GM21529 (cell line): ENCODE measurements around the gene TMEM221.

Experiments
- ATAC-seq: cut with Tn5 transposase; IDR thresholded peaks from one replicate; pipeline ENCODE4 v1.9.1; 2021; ENCODE audit not compliant: unreplicated experiment

The TMEM221 gene

DNA sequence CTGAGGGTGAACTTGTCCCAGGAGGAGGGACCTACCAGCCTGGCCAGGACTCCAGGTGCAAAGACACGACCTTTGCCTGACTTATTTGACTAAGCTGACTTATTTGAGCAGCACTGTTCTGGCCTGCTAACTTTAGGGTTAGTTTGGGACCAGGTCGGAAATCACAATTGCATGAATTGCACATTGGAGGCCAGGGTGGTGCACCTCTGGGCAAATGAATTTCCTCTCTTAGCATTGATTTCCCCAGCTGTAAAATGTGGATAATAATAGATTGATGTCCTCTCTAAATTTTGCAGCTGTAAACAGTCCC lies 41.6 kb downstream of the TMEM221 start:
- ATAC-seq: no peak

DNA sequence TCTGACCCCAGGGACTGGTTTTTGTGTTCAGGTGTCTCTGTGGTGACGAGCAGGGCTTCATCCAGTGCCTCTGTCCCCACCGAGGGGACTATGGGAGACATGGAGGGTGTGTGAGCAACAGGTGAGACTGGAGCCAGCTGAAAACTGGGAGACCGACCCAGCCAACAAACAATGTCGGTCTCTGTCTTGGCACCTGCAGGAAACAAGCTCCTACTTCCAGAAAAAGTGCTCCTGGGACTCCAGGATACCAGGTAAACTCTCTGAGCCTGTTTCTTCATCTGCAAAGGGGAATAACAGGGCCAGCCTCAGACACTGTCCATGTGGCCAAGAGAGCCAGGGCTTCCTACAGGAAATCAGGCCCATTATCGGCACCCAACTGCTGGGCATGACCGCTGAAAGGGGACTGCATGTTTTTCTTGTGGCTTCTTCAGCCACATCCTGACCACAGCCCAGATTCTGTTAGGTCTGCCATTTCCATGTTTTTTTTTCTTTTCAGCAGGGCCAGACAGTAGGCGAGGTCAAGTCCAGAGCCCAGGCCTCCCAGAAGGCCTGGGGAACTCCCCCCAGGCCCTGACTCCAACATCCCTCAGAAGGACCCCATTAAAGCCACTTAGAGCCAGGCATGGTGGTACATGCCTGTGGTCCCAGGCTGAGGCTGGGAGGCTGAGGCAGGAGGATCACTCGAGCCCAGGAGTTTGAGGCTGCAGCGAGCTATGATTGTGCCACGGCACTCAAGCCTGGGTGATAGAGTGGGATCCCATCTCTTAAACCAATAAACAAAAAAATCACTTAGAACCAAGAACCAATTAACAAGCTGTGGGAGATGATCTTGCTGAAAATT lies 42.2 kb downstream of the TMEM221 start:
- ATAC-seq: peak; percentile 24

DNA sequence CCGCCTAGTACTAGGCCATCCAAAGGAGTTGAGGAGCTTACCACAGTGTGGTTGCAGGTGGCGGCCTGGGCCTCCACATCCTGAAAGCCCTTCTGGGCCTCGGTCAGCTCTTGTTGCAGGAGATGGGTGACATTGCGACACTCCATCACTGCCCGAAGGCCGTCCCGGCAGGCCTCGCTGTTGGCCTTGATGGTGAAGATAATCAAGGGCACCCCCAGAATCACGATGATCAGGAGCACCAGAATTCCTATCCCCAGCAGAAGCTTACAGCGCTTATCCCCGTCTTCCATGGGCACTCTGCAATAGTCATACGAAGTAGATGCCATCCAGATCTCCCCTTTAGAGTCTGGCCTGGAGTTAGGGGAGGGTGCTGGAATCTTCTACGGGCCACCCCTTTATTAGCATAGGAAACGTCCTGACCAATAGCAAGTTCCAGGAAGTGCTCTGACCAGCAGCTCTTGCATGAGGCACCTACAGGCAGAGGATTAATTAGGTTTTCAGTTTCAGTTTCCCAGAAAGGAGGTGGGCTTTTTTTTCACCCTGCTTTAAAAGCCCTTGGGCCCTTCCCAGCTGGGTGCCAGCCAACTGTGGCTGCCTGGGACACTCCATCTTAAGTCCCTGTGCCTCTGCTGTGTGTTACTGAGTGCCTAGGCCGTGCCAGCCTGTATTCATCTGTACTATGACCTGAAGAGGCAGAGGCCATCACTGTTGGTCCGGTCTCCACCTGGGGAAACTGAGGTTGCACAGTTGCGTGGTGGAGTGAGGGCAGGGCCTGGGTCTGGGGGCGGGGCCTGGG lies 43.0 kb downstream of the TMEM221 start, which contains the start of gene BST2:
BST2 (minus strand) TSS at position 381 of the 796 bp plus-strand sequence; CDS start at position 326, 55 bp downstream.
- peak; percentile 74 for ATAC-seq

DNA sequence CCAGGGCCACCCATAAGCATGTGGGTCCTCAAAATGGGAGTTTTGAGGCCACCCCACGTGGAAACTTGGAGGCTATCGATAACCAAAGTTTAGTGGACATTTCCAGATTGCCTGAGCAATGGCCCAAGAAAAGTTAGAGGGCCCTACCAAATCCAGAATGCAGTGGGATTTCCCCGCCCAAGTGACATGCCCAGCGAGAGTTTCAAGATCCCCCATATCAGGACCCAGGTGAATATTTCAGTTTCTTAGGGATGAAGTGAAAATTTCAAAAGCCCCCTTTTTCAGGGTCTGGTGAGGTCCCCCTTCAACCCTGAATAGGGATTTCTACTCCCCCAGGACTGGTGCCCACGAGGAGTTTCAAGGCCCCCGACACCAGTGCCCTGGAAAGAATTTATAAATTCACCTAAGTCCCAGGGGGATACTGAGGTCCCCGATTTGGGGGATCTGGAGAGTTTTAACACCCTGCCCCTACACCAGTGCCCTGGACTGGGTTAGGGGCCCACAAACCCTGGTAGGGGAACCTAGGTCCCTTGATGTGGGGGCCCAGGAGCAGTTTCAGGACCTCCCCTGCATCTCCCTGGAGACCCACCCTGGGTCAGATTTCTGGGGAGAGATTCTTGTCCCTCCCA lies 43.7 kb downstream of the TMEM221 start:
- ATAC-seq: no peak

DNA sequence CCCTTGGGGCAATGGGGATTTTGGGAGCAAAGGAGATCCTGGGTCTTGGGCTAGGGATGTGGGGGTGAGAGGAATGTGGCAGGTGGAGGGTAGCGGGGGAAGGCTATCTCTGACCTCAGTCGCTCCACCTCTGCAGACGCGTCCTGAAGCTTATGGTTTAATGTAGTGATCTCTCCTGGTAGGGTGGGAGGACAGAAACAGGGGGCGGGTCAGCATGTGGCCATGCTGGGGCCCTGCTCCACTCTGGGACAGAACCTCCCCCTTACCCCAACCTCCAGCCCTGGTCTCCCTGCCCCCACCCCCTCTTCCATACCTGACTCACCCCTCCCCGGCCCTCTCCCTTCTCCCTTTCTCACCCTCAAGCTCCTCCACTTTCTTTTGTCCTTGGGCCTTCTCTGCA lies 44.5 kb downstream of the TMEM221 start:
- no peak for ATAC-seq

DNA sequence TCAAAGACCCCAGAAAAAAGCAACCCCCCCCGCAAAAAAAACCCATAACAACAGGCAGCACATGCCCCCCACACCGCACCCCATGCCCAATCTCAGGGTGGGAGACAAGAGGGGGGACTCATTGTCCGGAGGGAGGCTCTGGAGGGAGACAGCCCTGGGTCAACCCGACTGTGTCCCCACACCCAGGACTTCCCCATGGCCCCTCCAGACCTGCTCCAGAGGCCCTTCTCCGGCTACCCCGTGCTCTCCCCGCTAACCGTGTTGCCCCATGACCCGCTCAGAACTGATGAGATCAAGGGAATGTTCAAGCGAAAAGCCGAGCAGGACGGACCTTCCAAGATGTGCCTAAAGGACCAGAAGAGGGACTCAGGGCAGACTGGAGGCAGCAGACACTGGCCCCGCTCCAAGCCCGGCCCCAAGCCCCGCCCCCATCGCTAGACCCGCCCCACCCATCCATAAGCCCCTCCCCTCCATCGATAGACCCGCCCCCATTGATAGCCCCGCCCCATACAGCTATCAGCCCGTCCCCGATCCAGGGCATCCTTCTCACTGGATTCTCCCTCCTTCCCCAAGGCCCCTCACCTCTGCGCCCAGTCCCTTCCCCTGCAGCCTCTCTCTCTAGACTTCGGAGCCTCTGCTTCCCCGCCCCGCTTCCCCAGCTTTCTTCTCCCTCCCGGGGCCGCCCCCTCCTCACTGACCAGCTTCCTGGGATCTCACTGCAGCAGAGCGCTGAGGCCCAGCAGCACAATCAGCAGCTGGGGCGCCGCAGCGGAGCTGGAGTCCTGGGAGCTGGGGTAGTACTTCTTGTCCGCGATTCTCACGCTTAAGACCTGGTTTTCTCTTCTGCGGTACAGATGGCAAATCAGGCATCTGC lies 45.2 kb downstream of the TMEM221 start:
- no peak for ATAC-seq

DNA sequence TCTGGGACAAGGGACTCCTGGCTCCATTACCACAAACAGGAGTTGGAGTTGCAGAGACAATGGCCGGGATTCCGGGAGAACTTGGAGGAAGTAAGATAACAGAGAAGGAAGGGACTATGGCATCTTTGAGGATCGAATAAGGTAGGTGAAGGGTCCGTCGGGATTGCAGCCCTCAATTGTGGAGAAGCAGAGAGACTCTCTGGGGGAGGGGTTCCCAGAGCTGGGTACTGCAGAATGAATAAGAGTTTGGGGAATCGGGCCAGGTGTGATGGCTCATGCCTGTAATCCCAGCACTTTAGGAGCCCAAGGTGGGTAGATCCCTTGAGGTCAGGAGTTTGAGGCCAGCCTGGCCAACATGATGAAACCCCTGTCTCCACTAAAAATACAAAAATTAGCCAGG lies 46.8 kb downstream of the TMEM221 start:
- no peak for ATAC-seq

DNA sequence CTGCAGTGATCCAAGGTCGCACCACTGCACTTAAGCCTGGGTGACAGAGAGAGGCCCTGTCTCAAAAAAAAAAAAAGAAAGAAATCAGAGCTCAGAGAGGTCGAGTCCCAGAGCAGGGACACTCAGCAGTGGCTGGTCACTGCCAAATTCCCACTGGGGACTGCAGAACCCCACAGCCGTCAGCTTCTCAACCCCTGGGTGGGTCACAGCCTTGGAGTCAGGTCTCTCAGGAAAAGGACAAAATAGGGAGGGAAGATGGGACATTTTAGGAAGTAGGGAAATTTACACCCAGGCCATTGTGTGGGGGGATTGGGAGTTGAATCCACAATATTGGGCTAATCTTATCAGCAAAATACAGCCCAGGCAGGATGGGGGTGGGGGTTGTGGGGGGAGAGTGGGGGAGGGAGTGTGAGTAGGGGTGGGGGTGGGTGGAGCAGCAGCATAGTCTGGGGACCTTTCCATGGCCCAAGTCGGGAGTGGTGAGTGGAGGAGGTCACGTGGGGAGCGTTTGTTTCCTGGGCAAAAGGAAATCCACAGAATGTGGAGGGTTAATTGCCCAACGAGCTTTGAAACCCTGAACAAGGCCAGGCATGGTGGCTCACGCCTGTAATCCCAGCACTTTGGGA lies 49.5 kb downstream of the TMEM221 start:
- no peak for ATAC-seq

DNA sequence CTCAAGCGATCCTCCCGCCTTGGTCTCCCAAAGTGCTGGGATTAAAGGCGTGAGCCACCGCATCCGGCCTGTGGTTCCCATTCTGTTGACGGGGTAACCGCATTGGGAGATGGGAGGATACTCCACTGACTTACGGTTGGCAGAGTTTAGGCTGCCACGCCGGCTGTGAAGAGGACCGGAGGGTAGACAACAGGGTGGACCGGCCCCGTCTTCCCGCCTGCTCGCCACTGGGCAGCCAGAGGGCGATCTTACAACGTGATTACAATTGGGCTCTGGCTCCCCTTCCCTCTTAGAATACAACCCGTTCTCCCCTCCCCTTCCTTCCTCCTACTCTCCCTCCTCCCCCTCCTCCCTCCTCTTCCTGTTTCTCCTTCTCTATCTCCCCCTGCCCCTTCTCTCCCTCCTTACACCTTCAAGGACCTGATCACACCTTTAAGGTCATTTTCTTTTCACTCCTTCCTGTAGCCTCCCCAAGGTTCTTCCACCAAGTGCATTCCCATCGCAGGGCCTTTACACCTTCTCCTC lies 53.5 kb downstream of the TMEM221 start:
- ATAC-seq: no peak

DNA sequence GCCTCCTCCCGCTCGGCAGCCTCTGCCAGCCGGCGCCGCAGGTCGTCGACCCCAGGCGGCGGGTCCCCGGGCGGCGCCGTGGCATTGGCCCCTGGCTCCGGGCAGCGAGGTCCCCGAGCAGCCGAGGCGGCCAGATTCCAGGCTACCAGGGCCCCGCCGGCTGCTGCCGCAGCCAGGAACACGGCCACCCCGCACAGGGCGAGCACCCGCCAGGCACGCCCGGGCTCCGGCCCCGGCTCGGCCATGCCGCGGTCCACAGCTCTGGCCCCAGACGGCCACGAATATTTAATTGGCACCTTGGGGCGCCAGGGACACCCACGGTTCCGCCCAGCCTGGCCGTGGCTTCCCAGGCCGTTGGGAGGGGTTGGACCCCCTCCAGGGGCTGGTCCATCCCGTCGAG lies 54.6 kb downstream of the TMEM221 start, which contains the start of gene CCDC194:
CCDC194 (minus strand) TSS at position 283 of the 400 bp plus-strand sequence; CDS start at position 245, 38 bp downstream.
- no peak for ATAC-seq

DNA sequence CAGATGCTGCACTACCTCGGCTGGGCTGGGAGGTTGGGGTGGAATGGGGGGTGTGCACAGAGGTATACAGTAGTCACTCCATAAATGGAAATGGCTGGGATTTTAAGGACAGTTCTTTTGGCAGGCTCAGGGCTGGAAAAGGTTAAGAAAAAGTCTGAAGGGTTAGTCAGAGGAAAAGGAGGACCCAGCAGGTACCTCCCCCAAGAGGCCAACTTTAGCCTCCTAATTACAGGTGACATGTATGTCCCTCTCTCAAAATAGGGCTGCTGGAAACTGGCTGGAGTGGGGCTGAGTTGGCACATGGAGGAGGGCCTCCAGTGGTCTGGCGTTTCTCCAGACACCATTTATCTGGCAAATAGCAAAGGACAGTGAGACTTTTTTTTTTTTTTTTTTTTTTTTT lies 55.5 kb downstream of the TMEM221 start:
- ATAC-seq: no peak

DNA sequence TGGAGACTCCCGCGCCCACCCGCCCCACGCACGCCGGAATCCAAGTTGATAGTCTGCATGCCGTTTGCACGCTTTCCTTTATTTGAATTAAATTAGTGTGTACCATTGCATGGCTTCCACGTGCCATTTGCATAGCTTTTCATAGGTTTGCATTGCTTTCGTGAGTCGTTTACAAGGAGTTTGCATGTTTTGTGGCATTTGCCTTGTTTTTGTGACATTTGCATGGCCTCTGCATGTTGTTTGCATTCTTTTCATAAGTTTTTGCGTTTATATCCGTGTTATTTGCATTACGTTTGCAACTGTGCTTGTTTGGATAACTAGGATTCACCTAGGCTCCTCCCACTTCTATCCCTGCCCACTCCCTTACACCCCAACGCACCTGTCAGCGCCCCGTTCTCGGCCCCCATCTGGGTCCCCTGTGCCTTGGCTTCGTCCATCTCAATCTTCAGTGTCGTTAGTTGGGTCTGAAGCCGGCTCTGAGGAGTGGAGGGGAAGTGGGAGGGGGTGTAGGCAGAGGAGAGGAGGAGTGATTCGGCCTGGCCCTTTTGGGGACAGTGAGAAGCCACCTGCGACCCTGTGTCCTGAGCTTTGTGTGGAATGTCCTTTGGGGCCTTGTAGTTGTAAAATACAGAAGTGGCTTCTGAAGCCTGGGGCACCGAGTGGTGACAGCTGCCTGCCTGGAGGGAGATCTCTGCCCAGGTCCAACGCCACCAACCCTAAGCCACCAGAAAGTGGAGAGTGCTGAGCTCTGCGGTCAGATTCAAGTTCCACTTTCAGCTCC lies 56.9 kb downstream of the TMEM221 start:
- no peak for ATAC-seq

DNA sequence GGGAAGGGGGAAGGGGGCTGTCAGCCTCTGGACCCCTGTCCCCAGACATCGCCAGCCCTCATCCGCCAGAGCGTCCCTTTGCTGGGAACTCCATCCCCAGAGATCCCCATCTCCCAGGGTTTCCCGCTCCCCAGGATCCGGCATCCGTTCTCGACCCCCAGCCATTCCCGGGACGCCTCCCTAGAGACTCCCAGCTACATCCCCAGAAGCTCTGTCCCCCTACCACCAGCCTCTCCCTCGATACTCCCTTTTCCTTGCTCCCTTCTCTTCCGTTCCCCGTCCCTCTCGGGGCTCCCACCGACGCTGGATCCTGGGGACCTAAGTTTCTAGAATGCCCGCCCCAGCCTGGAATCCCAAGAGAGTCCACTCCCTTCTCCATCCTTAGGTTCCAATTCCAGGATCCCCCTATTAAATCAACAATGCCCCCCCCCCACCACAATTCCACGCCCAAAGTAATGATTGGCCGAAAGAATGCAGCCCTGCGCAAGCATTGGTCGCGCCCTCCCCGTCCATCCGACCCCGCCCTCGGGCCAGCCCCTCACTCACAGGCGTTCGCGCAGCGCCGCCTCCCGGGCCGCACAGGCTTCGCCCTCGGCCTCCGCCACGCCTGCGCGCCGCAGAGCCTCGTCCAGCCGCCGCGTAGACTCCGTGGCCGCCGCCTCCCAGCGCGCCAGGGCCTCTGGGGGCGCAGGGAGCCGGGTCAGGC lies 57.6 kb downstream of the TMEM221 start:
- peak; percentile 88 for ATAC-seq

DNA sequence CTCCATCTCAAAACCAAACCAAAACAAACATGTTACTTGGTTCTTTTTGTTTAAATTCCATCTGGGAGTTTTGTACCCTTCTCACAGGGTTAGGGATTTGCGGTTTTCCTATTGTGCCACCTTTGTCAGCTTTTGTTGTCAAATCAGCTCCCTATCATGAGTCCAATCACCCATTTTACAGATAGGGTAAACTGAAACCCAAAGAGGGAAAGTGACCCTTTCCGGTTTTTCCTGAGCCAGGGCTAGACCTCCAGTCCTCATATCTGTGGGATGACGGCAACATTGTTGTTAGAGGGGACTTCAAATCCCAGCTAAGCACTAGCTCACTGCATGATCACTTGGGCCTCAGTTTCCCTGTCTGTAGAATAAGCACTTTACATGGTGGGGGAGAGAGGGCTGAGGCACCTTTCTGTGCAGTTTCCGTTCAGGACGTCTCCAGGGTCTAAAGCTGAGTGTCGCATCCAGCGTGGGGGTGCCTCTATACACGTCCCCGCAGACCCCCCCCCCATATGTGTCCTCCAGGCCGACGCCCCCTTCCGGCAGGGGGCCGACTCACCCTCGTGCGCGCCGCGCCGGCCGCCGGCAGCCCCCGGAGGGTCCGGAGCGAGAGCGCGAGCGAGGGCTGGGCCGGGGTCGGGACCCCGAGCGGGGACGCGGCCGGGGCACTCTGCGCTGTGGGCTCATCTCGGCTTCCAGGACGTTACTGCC lies 58.4 kb downstream of the TMEM221 start:
- no peak for ATAC-seq

DNA sequence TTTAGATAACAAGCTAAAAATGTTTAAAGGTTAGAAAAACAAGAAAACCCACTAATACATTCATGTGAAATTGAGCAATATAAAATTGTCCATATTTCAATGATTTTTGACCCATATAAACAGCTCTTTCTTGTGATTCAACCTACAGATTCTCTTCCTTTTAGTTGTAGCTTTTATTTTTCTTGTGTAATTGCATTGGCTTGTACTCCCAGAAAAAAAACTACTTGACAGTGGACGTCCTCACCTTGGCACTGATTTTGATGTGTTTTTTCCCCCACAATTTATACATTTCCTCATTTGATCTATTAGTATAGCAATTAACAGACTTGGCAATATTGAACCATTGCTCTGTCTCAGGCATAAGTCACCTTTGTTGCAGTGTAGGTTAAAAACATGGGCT lies 59.2 kb downstream of the TMEM221 start:
- no peak for ATAC-seq

DNA sequence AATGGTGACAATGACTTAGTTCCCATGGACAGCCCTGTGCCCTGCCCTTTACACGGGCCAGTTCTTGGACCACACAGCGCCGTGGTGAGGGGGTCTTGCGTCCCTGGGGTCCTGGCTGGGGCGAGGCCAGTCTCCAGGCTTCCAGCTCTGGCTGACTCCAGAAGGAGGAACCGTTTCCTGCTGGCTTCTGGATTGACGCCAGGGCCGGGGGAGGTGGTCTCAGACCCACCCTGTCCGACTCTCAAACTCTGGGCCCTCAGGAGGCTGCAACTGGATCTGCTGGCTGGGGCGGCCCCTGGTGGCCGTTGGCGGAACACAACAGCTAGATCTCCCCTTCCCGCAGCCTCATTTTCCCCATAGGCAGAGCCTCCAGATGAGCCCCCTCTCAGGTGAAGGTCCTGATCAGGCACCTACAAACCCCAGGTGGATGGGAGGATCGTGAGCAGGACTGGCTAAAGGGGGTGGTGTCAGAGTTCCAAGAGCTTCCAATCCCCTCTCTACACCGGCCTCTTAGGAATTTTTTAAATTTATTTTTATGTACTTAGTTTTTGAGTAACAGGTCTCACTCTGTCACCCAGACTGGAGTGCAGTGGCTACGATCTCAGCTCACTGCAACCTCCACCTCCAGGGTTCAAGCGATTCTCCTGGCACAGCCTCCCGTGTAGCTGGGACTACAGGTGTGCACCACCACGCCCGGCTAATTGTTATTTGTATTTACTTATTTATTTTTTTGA lies 62.4 kb downstream of the TMEM221 start:
- no peak for ATAC-seq
